AG09319 (cell line): ENCODE measurements around the gene DAZL.
"Not testable (repeated sequence)": the region's sequence is repeated elsewhere in the genome, so short reads cannot be mapped to it uniquely, and the experiment has no call there.

Source experiments
- DNase-seq: peaks from one replicate; pipeline ENCODE4 v3.0.0-alpha.2; 2010; ENCODE audit warnings: low read depth; ENCODE audit errors: extremely low read depth
- TF ChIP-seq, protein P1 (sequence below): IDR thresholded peaks from 2 replicates; pipeline ENCODE4 v1.5.1; 2011; ENCODE audit warnings: low read depth, mild to moderate bottlenecking, inconsistent platforms, low read length, moderate library complexity

The DAZL gene

DNA sequence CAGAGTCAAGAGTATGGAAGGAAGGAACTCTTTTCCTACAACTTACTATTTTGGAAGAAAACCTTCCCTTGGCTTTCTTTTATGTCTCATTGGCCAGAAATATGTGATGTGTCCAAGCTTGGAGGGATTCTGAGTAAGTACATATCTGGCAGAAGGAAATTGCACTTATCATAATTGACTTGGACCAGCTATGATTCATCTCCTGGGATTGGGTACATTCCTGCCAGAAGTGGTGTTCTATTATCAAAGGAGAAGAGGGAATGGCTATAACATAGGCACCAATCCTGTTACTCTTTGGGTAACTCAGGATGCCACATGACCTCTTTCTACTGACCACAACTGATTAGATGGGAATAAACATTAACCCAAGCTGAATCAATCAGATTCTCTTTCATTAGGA lies 13.5 kb upstream of the DAZL start:
- DNase-seq = no peak

DNA sequence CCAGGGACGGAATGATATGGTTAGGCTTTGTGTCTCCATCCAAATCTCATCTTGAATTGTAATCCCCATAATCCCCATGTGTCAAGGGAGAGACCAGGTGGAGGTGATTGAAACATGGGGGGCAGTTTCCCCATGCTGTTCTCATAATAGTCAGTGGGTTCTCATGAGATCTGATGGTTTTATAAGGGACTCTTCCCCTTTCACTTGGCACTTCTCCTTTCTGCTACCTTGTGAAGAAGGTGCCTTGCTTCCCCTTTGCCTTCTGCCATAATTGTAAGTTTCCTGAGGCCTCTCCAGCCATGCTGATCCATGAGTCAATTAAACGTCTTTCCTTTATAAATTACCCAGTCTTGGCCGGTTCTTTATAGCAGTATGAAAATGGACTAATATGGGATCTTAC lies 11.9 kb upstream of the DAZL start:
- DNase-seq = not testable (repeated sequence)

More for the DNA sequence above, 13.5 kb upstream of the DAZL start:
- TF ChIP-seq, protein P1, sequence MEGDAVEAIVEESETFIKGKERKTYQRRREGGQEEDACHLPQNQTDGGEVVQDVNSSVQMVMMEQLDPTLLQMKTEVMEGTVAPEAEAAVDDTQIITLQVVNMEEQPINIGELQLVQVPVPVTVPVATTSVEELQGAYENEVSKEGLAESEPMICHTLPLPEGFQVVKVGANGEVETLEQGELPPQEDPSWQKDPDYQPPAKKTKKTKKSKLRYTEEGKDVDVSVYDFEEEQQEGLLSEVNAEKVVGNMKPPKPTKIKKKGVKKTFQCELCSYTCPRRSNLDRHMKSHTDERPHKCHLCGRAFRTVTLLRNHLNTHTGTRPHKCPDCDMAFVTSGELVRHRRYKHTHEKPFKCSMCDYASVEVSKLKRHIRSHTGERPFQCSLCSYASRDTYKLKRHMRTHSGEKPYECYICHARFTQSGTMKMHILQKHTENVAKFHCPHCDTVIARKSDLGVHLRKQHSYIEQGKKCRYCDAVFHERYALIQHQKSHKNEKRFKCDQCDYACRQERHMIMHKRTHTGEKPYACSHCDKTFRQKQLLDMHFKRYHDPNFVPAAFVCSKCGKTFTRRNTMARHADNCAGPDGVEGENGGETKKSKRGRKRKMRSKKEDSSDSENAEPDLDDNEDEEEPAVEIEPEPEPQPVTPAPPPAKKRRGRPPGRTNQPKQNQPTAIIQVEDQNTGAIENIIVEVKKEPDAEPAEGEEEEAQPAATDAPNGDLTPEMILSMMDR = no peak

DNA sequence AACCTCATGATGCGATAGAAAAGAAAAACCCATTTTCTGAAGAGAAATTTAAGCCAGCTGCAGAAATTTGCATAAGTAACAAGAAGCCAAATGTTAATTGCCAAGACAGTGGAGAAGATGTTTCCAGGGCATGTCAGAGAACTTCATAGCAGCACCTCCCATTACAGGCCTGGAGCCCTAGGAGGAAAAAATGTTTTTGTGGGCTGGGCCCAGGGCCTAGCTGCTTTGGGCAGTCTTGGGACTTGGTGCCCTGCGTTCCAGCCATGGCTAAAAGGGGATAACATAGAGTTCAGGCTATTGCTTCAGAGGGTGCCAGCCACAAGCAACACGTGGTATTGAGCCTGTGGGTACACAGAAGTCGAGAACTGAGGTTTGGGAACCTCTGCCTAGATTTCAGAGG lies 10.9 kb upstream of the DAZL start:
- TF ChIP-seq, protein P1 = no peak

DNA sequence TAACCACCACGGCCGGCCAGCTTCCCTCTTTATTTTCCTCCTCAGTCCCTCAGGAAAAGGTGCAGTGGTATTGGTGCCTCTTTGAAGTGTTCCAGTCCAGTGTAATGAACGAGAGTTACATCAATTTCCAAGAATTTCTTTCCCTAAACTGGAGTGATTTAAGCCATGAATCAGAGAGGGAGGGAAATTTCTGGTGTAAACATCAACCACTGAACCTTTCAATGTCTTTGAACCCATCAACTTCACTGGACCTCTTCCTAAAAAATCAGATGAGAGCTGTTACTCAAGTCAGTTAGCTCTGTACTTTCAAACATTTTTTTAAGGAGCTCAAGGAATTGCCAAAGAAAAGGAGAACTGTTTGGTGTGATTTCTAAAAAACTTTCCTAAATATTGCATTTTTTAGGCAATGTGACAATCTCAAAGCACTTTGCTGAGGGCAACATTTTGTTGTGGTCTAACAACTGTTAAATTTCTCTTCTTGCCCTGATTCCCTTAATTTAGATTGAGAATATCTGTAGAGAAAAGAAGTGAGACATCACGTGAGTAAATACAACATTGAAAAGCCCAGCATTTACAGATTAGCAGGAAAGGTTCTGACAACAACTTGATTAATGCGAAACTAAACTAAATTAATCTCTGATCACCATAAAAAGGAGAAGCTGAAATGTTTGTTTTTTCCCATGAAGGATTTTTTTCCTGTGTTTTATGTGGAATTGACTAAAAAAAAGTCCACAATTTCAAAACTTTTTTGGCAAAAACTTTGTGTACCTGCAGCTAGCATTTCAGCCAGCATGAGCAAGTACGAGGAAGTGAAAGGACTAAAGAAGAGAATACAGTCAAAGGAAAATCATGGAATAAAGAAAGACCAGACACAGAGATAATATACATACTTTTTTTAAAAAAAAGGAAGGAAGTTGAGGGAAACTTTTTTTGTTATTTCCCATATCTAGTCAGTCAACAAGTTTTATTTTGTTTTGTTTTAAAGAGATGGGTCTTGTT lies 9.1 kb upstream of the DAZL start:
- TF ChIP-seq, protein P1 = no peak
- DNase-seq = no peak

More for the DNA sequence above, 10.9 kb upstream of the DAZL start:
- DNase-seq = no peak

DNA sequence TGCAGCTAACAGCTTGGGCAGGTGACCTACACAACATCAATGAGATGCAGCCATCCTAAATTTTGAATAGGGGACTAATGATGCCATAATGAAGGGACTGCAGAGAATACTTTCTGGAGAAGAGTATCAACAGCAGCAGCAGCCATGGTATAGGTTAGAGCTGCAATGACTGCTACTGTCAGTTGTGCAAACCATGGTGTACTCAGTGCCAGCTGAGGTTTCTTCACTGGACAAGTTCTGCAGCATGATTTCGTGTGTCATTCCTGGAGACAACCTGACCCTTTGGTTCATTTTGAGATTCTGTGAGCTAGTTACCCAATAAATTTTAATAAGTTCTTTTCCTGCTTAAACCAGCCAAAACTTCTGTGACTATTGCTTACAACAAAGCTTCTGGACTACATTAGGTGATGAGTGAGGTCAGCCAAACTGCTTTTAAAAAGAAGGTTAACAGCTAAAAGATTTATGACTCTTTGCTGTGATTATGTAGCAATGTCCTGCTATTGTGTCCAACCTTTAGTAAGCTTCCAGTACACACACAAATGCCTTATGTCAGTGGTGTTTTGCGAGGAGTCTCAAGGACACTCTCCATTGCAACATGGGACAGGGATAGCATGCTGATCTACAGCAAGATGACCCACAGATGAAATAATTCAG lies 4.8 kb upstream of the DAZL start:
- DNase-seq = no peak
- TF ChIP-seq, protein P1 = no peak

DNA sequence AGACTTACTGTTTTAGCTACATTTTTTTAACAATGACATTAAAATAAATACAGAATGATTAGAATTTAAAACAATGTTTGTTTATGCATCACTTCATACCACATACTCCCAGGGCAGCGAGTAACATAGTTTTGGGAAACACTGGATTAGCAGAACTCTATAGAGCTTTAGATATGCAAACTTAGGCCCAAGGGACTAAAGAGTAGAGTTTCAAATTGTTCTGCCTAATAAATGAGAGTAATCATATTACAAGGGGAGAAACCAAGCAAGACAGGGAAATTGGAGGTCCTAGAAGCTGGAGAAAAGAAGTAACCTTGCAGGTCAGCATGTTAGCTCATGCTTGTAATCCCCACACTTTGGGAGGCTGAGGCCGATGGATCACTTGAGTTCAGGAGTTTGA lies 3.6 kb upstream of the DAZL start:
- TF ChIP-seq, protein P1 = no peak
- no peak for DNase-seq

DNA sequence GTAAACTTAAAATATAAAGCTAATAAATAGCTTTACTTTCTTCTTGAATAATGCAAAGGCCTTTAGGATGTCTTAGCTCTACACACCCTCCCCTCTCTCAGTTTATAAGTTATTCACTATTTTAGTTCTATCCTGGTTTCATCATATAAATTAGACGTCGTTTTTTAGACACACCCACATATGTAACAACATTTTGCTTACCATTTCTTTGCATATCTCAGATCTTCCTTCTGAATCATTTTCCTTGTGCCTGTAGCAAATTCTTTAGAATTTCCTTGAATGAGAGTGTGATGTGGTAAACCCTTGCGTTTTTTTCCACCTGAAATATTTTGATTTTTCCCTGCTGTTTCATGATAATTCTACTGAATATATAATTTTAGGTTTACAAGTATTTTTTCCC lies 2.5 kb upstream of the DAZL start:
- TF ChIP-seq, protein P1 = no peak
- DNase-seq = no peak
